Calu3 (cell line): ENCODE data around the gene FIP1L1. TPM values are rescaled to one million over a fixed set of nuclear protein-coding genes. Genes with fewer than 3 reads are reported as not detected.
"Not testable (repeated sequence)": the region's sequence is repeated elsewhere in the genome, so short reads cannot be mapped to it uniquely, and the experiment has no call there.

Experiments
- Bru-seq: library from RNA; stranded (reverse); fragments of 400-500 nt; gene quantifications from one replicate; lab custom pipeline; 2021; lab: Mats Ljungman, UMichigan
- BruChase-seq, 2 experiments: library from RNA; stranded (reverse); fragments of 400-500 nt; gene quantifications; one replicate each; lab custom pipeline; 2021; lab: Mats Ljungman, UMichigan
- BruUV-seq: library from RNA; stranded (reverse); fragments of 400-500 nt; replicated peaks from 2 replicates; lab custom pipeline; 2021; lab: Mats Ljungman, UMichigan
- CTCF ChIA-PET: fragments of 300-600 bp; sonication (Branson Sonifier 250); formaldehyde crosslinking; loops from one replicate; lab custom pipeline; 2022; ENCODE audit warnings: antibody characterized with exemption; lab: Charles Lee
- DNase-seq: peaks from one replicate; pipeline ENCODE4 v3.0.0; 2022
- H3K27ac Mint-ChIP-seq: one replicate; pipeline ENCODE4 v1.8.0; 2022; ENCODE audit warnings: mixed read lengths; ENCODE audit not compliant: unreplicated experiment
- H3K27me3 Mint-ChIP-seq: one replicate; pipeline ENCODE4 v1.8.0; 2022; ENCODE audit warnings: mixed read lengths; ENCODE audit not compliant: unreplicated experiment
- H3K36me3 Mint-ChIP-seq: one replicate; pipeline ENCODE4 v1.8.0; 2022; ENCODE audit warnings: mild to moderate bottlenecking, moderate library complexity, mixed read lengths; ENCODE audit not compliant: insufficient read depth, unreplicated experiment
- H3K4me1 Mint-ChIP-seq: one replicate; pipeline ENCODE4 v1.8.0; 2022; ENCODE audit warnings: mild to moderate bottlenecking, low read depth, mixed read lengths; ENCODE audit not compliant: unreplicated experiment
- H3K4me3 Mint-ChIP-seq: one replicate; pipeline ENCODE4 v1.8.0; 2022; ENCODE audit warnings: mild to moderate bottlenecking, low read depth, moderate library complexity, mixed read lengths; ENCODE audit not compliant: unreplicated experiment
- H3K9me3 Mint-ChIP-seq: one replicate; pipeline ENCODE4 v1.8.0; 2022; ENCODE audit warnings: low read depth, mixed read lengths; ENCODE audit not compliant: unreplicated experiment
- CTCF ChIP-seq: fragments of 200-600 bp; IDR thresholded peaks from one replicate; pipeline ENCODE4 v1.8.0; 2022; ENCODE audit warnings: antibody characterized with exemption; ENCODE audit not compliant: unreplicated experiment
- intact Hi-C: fragments of 100-400 bp; cut with micrococcal nuclease; formaldehyde crosslinking; loops from one replicate; pipeline ENCODE4 v1.10.0; 2022; ENCODE audit not compliant: unreplicated experiment
- long read RNA-seq: library from polyadenylated mRNA; stranded (forward); transcript quantifications from one replicate; pipeline ENCODE4 v2.0.0, GENCODE V29; 2022
- total RNA-seq: library from RNA; stranded (reverse); gene quantifications from 2 replicates; pipeline ENCODE4 v1.2.3, GENCODE V29; 2022

The FIP1L1 gene
- total RNA-seq: 45.7 and 56.3 TPM in 2 replicates
- percentile 94 among the genes with signal in this experiment for Bru-seq, nascent RNA
- percentile 99 among the genes with signal in this experiment for BruChase-seq, experiment 1, labeled RNA remaining after a 6-hour chase
- percentile 98 among the genes with signal in this experiment for BruChase-seq, experiment 2, labeled RNA remaining after a 2-hour chase
- long read RNA-seq, transcript FIP1L1-201 (15 exons, 1,878 nt): major isoform, 11 of 83 reads
- long read RNA-seq, partial matches to known transcripts: 3 of 83 reads
- long read RNA-seq, other reads (novel, unspliced or antisense): 61 of 83 reads

GRCh38 chr4:53377319-53378170 lies at the start of gene FIP1L1:
FIP1L1 (plus strand) TSS chr4:53377641; CDS start chr4:53377839, 198 bp downstream.
- H3K4me1 Mint-ChIP-seq: peaks cover 13% of the 10 kb centered on the region
- peak; percentile 92 for DNase-seq
- H3K27me3 Mint-ChIP-seq: no peaks in the 10 kb centered on the region
- CTCF ChIA-PET: interaction anchor here (0.6 kb wide), 1 partner anchor 40 kb away, joined by 4 read pairs; no protein-coding TSS in a partner anchor
- peak within 1 kb of the TSS; percentile 94 for H3K4me3 Mint-ChIP-seq
- intact Hi-C loops: loop anchor here (1.0 to 10.0 kb wide), 3 partner anchors 11 to 215 kb away; partner anchors contain the start of genes LNX1 and SCFD2
- H3K9me3 Mint-ChIP-seq: no peaks in the 10 kb centered on the region
- H3K36me3 Mint-ChIP-seq: peaks cover 28% of the 10 kb centered on the region
- TSS peak; percentile 62 for BruUV-seq
- no peak for TF ChIP-seq CTCF
- H3K27ac Mint-ChIP-seq: peak within 1 kb of the TSS; percentile 88

- BruUV-seq, H3K4me1 Mint-ChIP-seq, DNase-seq, H3K27ac Mint-ChIP-seq, H3K9me3 Mint-ChIP-seq, CTCF ChIA-PET, H3K27me3 Mint-ChIP-seq, H3K36me3 Mint-ChIP-seq, H3K4me3 Mint-ChIP-seq, intact Hi-C loops: not testable (repeated sequence)
Observed at GRCh38 chr4:53334916-53335315, 42.5 kb upstream of the FIP1L1 start.

- H3K36me3 Mint-ChIP-seq, intact Hi-C loops, H3K9me3 Mint-ChIP-seq, H3K27me3 Mint-ChIP-seq, CTCF ChIA-PET, H3K4me1 Mint-ChIP-seq, H3K27ac Mint-ChIP-seq, DNase-seq, H3K4me3 Mint-ChIP-seq, BruUV-seq: not testable (repeated sequence)
Observed at GRCh38 chr4:53340145-53340544, 37.3 kb upstream of the FIP1L1 start.

- H3K27me3 Mint-ChIP-seq, H3K4me1 Mint-ChIP-seq, intact Hi-C loops, H3K4me3 Mint-ChIP-seq, DNase-seq, H3K27ac Mint-ChIP-seq, CTCF ChIA-PET, BruUV-seq, H3K9me3 Mint-ChIP-seq, H3K36me3 Mint-ChIP-seq: not testable (repeated sequence)
Observed at GRCh38 chr4:53346392-53346791, 31.0 kb upstream of the FIP1L1 start.

- no peaks in the 10 kb centered on the region for H3K9me3 Mint-ChIP-seq
- no peaks in the 10 kb centered on the region for H3K4me1 Mint-ChIP-seq
- no TSS peak for BruUV-seq
- CTCF ChIA-PET: no interaction called here
- no peak for TF ChIP-seq CTCF
- H3K27me3 Mint-ChIP-seq: no peaks in the 10 kb centered on the region
- no peaks in the 10 kb centered on the region for H3K36me3 Mint-ChIP-seq
- DNase-seq: no peak
- intact Hi-C loops: no loop called here
- H3K4me3 Mint-ChIP-seq: no peak overlapping the region
- H3K27ac Mint-ChIP-seq: no peak overlapping the region
Observed at GRCh38 chr4:53346920-53347852, 30.3 kb upstream of the FIP1L1 start.
